Peyer's patch (tissue), 4 donors: ENCODE measurements around the gene TMEM72. TPM values are rescaled to one million over a fixed set of nuclear protein-coding genes. Genes with fewer than 3 reads are reported as not detected.

ENCODE experiments used
- DNase-seq, 3 donors: peaks; one replicate each; pipeline ENCODE4 v3.0.0-alpha.2; 2017 to 2019
- H3K27ac ChIP-seq, 4 donors: fragments of 200-600 bp; sonication (generic); one replicate each; pipeline ENCODE4 v1.5.1; 2016 to 2019
- H3K27me3 ChIP-seq, 2 donors: fragments of 200-600 bp; sonication (generic); one replicate each; pipeline ENCODE4 v1.5.1; 2019
- H3K36me3 ChIP-seq, 3 donors: fragments of 200-600 bp; sonication (generic); one replicate each; pipeline ENCODE4 v1.5.1; 2016 to 2019
- H3K4me1 ChIP-seq, 4 donors: fragments of 200-600 bp; sonication (generic); one replicate each; pipeline ENCODE4 v1.5.1; 2016 to 2019
- H3K4me3 ChIP-seq, 4 donors: fragments of 200-600 bp; sonication (generic); 1 replicate in 3 of 4; 2 replicates in 1 of 4; pipeline ENCODE4 v1.5.1; 2016 to 2019; ENCODE audit warnings: mild to moderate bottlenecking in 1 of 4
- H3K9me3 ChIP-seq, 4 donors: fragments of 200-600 bp; sonication (generic); one replicate each; pipeline ENCODE4 v1.5.1; 2016 to 2019; ENCODE audit warnings: mild to moderate bottlenecking in 1 of 4
- POLR2A ChIP-seq, 2 donors: fragments of 450-650 bp; IDR thresholded peaks; one replicate each; pipeline ENCODE4 v1.5.1; 2017; ENCODE audit warnings: antibody characterized with exemption in 2 of 2, mild to moderate bottlenecking in 2 of 2, moderate library complexity in 2 of 2
- total RNA-seq, 4 donors: library from RNA; depleted of rRNA; stranded (reverse); fragments of >200 nt; gene quantifications; one replicate each; pipeline ENCODE4 v1.1.0, GENCODE V29; 2016
- TF ChIP-seq, protein P1 (sequence below), 6 experiments: fragments of 450-650 bp in 4 of 6; fragments of 200-600 bp in 2 of 6; sonication (generic) in 1 of 6; IDR thresholded peaks; one replicate each; pipeline ENCODE4 v1.5.1; 2017 to 2019; ENCODE audit warnings: antibody characterized with exemption in 6 of 6, mild to moderate bottlenecking in 3 of 6, moderate library complexity in 1 of 6

TMEM72 gene
- total RNA-seq, 4 donors from 2014 or later: 0.53 TPM; not detected in 3

DNA sequence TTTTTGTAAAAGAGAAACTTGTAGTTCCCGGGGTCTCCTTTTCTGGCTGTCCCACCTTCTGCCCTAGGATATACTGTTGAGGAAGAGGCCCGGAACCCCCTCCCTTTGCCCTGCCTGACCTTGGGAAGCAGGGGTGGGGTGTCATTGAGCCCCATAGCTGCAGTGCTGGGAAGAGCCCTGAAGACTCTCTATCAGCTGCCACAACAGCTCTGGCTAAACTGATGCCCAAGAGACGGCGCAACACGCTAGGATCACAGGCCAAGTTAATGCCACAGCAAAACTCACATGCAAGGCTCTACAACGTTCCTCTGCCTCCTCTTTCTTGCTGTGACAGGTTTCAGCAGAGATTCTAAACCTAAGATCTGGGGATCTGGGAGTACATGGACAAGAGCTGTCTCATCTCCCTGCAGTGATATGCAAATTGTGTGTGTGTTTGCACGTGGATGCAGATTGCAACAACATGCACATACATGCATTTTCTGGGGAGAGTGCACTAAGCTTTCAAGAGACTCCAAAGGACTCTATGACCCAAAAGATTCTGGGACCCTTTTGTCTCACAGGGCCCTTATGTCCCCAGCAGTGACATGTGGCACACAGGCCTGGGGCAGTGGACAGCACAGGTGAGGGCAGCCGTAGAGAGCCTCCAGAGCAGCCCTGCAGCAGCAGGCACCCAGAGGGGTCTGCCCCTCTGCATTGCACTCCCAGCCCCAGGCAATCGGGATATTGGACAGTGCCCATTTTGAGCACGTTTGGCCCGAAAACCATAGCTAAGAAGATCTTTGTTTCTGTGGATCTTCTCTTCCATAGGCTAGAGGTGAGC is 51.0 kb downstream of the TMEM72 start:
- H3K27ac ChIP-seq: peak overlapping the region in 3 of 4 donors; percentile 65 to 91 (median 84)
- H3K4me3 ChIP-seq: peak overlapping the region in 1 of 4 donors; percentile 71
- no peaks in the 10 kb centered on the region for H3K9me3 ChIP-seq
- TF ChIP-seq, protein P1, sequence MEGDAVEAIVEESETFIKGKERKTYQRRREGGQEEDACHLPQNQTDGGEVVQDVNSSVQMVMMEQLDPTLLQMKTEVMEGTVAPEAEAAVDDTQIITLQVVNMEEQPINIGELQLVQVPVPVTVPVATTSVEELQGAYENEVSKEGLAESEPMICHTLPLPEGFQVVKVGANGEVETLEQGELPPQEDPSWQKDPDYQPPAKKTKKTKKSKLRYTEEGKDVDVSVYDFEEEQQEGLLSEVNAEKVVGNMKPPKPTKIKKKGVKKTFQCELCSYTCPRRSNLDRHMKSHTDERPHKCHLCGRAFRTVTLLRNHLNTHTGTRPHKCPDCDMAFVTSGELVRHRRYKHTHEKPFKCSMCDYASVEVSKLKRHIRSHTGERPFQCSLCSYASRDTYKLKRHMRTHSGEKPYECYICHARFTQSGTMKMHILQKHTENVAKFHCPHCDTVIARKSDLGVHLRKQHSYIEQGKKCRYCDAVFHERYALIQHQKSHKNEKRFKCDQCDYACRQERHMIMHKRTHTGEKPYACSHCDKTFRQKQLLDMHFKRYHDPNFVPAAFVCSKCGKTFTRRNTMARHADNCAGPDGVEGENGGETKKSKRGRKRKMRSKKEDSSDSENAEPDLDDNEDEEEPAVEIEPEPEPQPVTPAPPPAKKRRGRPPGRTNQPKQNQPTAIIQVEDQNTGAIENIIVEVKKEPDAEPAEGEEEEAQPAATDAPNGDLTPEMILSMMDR (IDR thresholded peaks at IDR 0.05): no peak
- TF ChIP-seq POLR2A (IDR thresholded peaks at IDR 0.05): no peak
- H3K36me3 ChIP-seq: no peaks in the 10 kb centered on the region
- no peaks in the 10 kb centered on the region for H3K27me3 ChIP-seq
- no peak for DNase-seq
- peaks cover 4 to 66% (median 23%) of the 10 kb centered on the region in 4 donors for H3K4me1 ChIP-seq

DNA sequence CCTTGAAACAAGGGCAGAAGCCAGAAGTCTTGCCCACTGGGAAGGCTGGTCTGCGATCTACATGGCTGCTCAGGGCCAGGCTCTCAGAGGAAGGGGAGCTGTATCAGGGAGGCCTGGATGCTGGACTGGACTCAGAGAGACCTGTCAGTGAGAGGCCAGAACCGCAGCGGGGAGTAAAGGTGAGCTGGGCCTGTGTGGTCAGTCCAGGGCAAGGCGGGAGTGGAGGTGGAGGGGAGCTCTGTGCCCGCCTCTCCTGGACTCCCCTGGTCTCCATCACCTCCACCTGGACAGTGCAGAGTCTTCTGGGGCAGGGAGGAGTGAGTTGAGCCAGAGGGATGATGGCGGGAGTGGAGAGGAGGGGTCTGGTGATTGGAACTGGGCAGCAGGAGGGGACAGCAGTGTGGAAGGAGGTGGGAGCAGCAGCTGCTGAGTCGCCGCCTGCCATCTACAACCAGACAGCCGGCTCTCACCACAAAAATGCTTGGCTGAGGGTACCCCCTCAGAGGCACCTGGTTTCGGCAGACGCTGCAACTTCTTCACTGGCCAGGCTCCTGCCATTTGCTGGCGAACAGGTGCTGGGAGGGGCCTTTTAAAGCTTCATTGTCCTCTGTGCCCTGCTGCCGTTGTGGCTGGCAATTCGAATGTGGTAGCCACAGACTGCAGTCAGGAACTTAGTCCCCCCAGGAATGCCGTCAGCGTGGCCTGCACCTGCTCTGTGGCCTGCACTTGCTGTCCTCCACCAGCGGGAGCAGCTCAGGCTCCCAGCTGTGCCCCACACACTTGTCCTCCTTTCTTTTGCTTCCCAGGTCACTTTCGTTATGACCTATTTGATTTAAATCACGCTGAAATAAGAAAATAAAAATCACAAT is 52.0 kb downstream of the TMEM72 start:
- TF ChIP-seq, protein P1 (IDR thresholded peaks at IDR 0.05): peak in 5 of 6 experiments; percentile 10 to 64 (median 47)
- TF ChIP-seq POLR2A (IDR thresholded peaks at IDR 0.05): no peak
- Histone ChIP-seq H3K36me3 (no peaks in the 10 kb centered on the region), H3K27ac (peak overlapping the region; percentile 58 to 84 (median 66)), H3K4me3 (peak overlapping the region in 2 of 4 donors; percentile 10 to 22), H3K4me1 (peaks cover 4 to 62% (median 30%) of the 10 kb centered on the region in 4 donors), H3K27me3 (no peaks in the 10 kb centered on the region), H3K9me3 (no peaks in the 10 kb centered on the region)
- peak; percentile 48 to 62 (median 60) for DNase-seq

DNA sequence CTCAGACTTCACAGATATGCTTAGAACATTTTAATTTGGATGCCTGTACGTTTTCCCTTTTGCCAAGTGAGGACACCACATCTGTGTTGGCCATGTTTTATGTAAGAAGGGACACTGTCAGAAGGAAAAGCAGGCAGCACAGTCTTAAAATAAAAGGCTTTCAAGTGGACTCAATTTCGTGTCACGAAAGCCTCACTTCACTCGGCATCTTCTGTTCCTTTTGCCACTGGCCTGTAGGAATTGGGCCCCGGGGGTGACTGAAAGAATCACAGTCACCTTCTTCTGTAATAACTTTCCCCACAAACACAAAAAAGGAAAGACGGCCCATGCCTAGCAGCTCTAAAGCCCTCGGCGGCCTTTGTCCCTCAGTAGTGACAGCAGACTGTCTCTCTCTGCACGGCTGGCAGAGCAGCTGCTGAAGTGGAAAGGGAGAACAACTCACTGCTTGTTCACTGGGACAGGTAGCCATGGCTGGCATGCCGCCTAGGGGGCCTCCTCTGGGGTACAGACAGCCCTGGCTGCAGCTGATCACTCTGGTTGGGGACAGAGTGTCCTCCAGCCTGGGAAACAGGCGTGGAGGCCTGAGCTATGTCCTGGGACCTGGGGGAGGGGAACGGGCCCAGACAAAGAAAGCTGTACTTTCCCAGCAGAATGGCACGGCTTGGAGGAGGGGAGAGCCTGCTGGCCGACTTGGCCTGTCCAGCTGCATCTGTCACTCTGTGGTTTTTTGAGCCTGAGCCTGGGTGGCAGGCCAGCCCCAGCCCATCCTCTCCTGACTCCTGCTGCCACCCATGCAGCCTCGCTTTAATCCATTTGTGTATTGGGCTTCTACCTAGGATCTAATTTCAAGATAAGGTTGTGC is 52.9 kb downstream of the TMEM72 start:
- DNase-seq: peak; percentile 54 to 78 (median 67)
- TF ChIP-seq POLR2A (IDR thresholded peaks at IDR 0.05): no peak
- TF ChIP-seq, protein P1 (IDR thresholded peaks at IDR 0.05): no peak
- Histone ChIP-seq H3K4me3 (peak overlapping the region in 2 of 4 donors; percentile 10 to 26), H3K4me1 (peaks cover 4 to 53% (median 35%) of the 10 kb centered on the region in 4 donors), H3K9me3 (no peaks in the 10 kb centered on the region), H3K27me3 (no peaks in the 10 kb centered on the region), H3K36me3 (no peaks in the 10 kb centered on the region), H3K27ac (peak overlapping the region; percentile 58 to 84 (median 66))

DNA sequence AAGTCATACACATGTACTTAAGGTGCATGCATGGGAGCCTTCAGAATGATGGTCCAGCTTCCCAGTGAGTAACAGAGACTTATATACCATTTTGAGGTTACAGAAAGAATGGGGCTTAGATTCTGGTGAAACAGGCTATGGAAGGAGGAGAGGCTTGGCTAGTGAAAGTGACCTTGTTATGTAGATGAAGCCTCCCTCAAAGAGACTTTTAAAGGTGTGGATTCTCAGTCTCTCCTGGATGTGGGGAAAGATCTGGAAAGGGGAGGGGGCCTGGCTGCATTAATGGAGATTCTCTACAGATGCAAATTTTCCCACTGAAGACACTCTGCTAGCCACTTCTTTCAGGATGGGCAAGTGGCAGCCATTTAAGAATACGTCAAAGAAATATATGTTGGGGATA is 54.0 kb downstream of the TMEM72 start:
- no peaks in the 10 kb centered on the region for H3K9me3 ChIP-seq
- TF ChIP-seq, protein P1 (IDR thresholded peaks at IDR 0.05): no peak
- no peak for TF ChIP-seq POLR2A (IDR thresholded peaks at IDR 0.05)
- peak overlapping the region in 3 of 4 donors; percentile 27 to 67 (median 58) for H3K27ac ChIP-seq
- H3K4me3 ChIP-seq: no peak overlapping the region
- peaks cover 4 to 49% (median 35%) of the 10 kb centered on the region in 4 donors for H3K4me1 ChIP-seq
- no peaks in the 10 kb centered on the region for H3K27me3 ChIP-seq
- H3K36me3 ChIP-seq: peaks cover 0 to 3% (median 0%) of the 10 kb centered on the region in 3 donors
- DNase-seq: no peak
